GM21367 (cell line): ENCODE measurements around the gene DLG5.
"Not testable (repeated sequence)": the region's sequence is repeated elsewhere in the genome, so short reads cannot be mapped to it uniquely, and the experiment has no call there.

ENCODE experiments used
- ATAC-seq: cut with Tn5 transposase; IDR thresholded peaks from one replicate; pipeline ENCODE4 v1.9.1; 2021; ENCODE audit not compliant: unreplicated experiment

The DLG5 gene

DNA sequence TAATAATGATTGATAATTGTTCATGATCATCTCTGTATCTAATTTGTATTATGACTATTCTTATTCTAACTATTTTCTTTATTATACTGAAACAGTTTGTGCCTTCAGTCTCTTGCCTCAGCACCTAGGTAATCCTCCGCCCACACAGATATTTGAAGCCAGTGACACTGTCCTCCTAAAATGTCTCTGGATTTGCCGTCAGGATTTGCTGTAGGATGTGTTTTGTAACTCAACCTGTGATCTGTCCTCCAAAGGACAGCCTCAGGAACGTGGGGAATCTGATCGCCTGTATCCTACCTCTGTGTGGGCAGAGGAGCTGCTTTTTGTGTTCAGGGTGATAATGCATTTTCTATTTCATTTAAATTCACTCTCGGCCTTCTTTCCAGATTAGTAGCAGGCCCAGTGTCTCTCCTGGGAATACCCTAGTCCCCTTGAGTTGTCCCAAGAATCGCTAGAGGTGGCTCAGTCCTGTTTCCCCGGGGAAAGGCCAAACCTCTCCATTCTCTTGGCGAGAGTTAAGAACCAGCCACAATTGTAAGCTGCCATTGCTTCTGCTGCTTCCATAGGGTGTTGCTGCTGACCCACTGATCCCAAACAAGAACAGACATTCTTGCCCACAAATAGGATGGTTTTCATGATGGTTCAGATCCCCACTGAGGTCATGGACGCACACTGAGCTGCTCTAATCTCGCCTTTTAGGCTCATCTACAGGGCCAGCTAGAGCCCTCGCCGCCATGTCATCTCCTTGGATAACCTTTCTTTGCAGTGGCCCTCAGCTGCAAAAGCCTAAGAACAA, 152.7 kb downstream of the DLG5 start:
- no peak for ATAC-seq

DNA sequence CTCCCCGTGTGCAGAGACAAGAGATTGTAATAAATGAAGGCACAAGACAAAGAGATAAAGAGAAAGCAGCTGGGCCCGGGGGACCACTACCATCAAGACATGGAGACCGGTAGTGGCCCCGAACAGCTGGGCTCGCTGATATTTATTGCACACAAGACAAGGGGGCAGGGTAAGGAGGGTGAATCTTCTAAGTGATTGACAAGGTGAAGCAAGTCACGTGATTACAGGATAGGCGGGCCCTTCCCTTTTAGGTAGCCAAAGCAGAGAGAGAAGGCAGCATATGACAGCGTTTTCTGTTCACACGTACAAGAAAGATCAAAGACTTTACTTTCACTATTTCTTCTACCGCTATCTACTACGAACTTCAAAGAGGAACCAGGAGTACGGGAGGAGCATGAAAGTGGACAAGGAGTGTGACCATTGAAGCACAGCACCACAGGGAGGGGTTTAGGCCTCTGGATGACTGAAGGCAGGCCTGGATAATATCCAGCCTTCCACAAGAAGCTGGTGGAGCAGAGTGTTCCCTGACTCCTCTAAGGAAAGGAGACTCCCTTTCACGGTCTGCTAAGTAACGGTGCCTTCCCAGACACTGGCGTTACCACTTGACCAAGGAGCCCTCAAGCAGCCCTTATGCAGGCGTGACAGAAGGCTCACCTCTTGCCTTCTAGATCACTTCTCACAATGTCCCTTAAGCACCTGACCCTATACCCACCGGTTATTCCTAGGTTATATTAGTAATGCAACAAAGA, 153.5 kb downstream of the DLG5 start:
- ATAC-seq, result not testable (repeated sequence)

DNA sequence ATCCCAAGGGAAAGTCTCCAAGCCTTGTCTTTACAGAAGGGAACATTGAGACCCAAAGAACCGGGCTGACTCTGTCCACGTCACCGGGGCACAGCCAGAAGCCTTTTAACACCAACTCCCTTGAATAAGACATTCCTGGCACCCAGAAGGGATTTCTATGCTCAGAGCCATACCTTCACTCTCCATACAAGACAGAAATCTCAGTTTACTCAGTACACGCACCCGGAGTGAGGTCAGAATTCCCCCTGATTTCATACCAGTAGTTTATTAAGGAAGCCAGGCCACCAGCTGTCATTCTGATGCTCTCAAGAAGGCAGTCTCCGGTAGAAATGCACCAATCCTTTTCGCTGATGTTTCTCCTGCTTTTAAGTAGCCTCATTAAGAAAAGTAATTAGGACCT, 154.7 kb downstream of the DLG5 start:
- no peak for ATAC-seq

DNA sequence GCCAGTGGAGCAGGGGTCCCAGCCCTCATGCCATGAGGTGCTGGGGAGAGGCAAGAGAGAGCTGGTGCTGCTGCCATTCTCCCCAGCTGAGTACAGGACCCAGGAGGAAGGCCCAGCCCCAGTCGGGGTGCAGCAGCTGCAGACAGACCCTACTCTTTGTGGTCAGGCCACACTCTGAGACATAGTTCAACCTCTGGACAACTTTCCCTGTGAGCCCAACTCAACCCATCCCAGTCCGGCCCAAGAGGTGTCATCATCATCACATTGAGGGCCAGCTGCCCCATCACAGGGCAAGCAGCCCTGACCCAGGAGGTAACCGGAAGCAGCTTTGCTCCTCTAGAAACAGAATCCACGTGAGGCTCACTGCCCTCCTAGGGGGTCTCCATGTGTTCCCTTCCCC, 155.1 kb downstream of the DLG5 start:
- ATAC-seq, result no peak

DNA sequence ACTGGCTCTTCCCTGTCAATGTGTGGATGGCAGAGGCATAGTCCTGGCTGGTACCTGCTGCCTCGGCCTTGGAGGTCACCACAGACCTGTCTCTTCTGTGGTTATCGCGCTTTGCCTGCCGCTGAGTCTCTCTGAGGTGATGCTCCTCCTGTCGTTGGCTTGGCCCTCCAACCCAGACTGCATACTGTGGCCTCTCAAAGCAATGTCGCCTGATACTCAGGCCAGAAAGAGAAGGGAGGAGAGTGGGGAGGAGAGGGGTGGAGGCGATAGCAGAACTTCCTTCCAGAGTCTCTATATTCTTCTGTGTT, 155.7 kb downstream of the DLG5 start:
- ATAC-seq, result no peak

DNA sequence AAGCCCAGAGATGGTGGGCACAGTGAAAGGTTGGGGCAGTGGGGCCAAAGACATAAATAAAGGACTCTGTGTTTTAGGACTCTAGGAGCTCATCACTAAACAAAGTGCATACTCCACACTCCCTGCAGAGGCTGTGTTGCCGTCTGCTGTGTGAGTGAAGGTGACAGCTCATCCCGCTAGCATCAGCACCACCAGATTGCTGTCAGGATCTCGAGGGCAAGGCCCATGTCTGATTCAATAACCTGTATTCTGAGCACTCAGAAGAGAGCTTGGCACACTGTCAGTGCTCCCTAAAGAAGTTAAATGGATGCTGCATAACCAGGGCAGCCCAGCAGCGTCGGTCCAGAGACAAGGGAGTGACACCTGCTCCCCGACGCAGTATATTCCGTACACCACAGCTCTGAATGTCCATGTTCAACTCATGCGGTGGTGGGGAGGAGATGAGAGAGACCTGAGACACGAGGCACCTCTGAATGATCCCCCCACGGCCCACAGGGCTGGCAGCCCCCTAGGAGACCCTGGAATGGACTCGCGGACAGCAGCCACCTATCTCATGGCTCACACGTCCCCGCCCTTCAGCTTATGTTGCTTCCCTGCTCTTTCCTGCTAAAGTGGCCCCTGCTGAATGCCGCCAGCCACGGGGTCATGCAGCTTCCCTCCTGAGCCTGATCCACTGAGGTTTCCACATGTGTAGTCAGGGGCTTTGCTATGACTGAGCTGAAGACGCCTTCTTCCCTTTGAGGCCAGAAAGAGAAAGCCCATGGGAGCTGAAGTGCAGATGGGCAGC, 156.3 kb downstream of the DLG5 start:
- no peak for ATAC-seq

DNA sequence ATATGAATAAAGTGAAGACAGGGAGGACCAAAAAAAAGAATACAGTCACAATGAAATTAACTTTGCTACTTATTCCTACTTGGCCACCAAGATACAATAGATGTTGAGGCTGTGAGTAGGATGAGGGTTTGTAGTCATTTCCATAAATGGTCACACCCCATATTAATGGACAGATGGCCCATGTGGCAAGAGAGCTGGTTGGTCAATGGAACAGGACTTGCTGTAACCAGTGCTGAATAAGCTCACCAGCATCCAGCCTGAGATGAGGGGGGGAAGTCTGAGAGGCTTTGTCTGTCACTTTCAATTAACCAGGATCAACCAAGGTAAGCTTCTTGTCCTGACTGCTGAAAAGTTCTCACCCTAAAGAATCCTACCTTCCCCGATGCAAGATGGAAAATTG, 158.5 kb downstream of the DLG5 start:
- ATAC-seq, result no peak

DNA sequence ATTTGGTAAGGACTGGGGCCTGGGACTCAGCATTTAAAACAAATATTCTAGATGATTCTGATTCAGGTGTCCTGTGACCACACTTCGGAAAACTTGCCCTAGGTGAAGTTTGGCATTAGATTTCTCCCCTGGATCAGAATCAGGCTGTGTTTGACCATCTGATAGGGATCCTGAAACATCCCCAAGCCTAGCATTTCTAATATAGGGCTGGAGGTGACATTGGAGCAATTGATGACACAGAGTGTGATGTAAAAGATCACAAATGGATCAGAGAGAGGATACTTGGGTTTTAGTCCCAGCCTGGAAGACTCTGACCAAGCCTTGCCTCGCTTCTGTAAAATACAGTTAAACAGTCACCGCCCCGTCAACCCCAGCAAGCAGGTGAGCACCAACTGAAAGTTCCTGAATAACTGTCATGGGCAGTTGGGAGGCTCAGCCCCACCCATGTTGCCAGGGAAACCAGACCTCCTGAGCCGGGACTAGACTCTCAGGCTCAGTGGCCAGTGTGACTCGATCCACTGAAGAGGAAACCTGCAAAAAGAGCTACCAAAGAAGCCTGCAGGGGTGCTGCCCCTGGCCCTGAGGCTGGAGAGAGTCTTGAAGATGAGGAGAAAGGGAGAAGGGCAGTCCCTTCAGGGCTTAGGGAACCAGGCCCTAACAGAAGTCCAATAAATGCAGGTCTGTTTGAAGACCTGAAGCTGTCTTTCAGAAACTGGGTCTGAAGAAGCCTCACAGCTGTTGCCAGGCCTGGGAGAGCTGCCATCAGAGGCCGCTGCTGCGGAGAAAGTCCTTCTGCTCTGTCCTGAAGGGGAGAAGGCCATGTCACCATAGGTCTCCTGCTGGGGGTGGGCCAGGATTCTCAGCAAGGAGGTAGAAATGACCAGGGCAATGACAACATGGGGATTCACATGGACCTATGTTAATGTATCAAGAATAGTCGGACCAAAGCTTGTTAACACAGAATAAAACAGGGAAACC, 162.8 kb downstream of the DLG5 start:
- ATAC-seq, result no peak

DNA sequence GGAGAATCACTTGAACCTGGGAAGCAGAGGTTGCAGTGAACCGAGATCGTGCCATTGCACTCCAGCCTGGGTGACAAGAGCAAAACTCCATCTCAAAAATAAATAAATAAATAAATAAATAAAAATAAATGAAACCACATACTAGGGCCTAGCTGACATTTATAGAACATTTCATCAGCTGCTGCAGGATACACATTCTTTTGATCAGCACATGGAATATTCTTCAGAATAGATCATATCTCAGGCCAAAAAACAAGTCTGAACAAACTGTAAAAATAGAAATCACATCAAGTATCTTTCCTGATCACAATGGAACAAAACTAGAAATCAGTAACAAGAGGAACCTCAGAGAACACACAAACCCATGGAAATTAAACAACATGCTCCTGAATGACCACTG, 168.1 kb downstream of the DLG5 start:
- ATAC-seq, result not testable (repeated sequence)

DNA sequence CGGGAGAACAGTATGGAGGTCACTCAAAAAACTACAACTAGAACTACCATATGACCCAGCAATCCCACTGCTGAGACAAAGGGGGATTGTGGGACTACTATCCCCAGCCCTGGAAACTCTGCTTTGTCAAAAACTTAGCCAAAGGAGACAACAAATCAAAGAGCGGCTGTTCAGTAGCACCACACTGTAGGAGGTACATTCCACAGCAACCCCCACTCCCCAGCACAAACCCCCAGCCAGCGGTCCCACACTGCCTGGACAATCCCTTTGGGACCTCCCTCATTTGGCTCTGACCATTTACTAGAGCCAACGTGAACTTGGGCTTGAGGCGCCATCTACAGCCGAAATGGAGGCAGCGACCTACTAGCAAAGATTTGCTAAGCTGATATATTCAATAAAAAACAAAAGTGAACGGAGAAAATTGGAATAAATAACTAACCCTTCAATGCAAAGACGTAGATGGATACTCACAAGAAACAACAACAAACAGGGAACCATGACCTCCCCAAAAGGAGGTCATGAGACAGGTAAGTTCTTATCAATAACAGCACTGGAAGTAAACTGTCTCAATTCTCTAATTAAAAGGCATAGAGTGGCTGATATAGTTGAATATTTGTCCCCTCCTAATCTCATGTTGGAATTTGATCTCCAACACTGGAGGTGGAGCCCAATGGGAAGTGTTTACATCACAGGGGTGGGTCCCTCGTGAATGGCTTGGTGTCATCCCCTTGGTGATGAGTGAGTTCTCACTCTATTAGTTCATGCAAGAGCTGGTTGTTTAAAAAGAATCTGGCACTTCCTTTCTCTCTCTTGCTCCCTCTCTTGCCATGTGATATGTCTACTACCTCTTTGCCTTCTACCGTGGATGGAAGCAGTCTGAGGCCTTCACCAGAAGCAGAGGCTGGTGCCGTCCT, 170.0 kb downstream of the DLG5 start:
- ATAC-seq, result no peak

DNA sequence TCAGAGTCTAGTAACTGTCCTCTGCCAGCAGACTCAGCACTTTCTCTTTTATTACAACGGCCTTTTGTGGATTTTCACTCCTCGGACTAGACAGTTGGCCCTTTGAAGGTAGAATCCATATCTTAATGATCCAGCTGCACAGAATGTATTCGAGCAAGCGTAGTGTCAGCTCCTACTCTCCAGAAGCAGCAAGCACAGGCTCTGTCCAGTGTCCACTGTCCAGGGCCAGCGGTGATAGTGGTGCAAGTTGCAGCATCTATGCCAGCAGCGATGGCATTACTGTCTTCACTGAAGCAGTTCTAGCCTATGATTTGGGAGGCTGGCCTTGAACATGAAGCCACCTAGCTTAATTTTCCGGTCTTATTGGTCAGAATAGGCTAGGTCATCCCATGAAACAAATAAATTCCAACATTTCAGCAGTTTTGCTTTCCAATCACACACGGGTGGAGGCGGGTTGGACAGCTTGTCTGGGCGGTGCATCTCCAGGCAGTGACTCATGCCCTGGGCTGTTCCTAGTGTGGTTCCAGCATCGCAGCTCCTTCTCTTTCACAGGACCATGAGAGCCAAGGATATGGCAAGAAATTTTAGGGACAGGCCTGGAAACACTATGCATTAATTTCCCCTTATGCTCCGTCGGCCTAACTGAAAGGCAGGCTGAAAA, 180.4 kb downstream of the DLG5 start:
- no peak for ATAC-seq

DNA sequence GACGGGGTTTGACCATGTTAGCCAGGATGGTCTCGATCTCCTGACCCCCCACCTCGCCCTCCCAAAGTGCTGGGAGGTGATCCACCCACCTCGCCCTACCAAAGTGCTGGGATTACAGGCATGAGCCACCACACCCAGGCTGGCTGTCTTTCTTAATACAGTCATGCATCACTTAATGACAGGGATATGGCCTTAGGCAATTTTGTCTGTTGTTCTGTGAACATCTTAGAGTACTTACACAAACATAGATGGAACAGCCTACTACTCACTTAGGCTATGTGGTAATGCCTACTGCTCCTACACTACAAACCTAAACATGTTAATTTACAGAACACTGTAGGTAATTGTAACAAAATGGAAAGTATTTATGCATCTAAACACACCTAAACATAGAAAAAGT, 182.3 kb downstream of the DLG5 start:
- ATAC-seq, result no peak

DNA sequence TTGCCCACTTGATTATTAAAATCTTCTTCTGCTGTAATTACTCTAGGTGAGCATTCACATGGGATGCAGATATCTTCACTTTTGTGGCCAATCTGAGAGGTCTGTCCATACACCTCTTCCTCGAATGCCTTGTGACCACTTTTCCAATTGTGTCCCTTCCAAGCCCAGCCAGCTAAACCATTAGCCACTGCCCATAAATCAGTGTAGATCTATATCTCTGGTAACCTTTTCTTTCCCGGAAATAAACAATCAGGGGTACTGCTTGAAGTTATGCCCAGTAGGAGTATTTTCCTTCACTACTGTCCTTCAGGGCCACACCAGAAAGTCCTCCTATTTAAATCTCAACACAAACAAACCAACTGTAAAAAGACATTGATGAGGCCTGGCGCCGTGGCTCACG, 184.4 kb downstream of the DLG5 start:
- no peak for ATAC-seq

DNA sequence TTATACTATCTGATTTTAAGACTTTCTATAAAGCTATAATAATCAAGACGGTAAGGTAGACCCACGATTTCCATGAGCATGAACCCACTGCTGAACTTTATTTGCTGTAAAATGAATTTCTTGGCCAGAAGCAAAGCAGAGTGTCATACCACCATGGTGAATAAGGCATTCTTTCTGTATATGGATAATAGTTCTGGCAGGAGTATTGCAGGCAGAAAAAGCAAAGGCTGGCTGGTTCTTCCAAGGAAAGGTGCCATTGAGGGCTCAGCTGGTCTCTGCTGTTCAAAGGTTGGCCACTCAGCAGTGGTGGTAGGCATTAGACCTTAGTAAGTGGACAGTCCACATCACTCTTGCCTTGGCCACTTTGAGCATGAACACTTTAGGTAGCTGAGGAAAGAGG, 184.8 kb downstream of the DLG5 start:
- ATAC-seq, result no peak
